Caco-2 (cell line): ENCODE measurements around the gene CLSTN1. TPM values are rescaled to one million over a fixed set of nuclear protein-coding genes. Genes with fewer than 3 reads are reported as not detected.

Source experiments
- BruUV-seq: library from RNA; stranded (reverse); fragments of 400-500 nt; replicated peaks from 2 replicates; lab custom pipeline; 2021; lab: Mats Ljungman, UMichigan
- CTCF ChIA-PET: fragments of 300-600 bp; sonication (Branson Sonifier 250); formaldehyde crosslinking; loops from one replicate; lab custom pipeline; 2022; ENCODE audit warnings: antibody characterized with exemption; lab: Charles Lee
- POLR2A ChIA-PET: fragments of 300-600 bp; sonication (Branson Sonifier 250); formaldehyde crosslinking; loops from one replicate; lab custom pipeline; 2022; ENCODE audit warnings: antibody characterized with exemption; lab: Charles Lee
- DNase-seq, 2 experiments: peaks; one replicate each; pipeline versions ENCODE4 v3.0.0 to v3.0.0-alpha.2; 2020 to 2022
- H3K27me3 ChIP-seq: replicated peaks from 2 replicates; pipeline ENCODE4 v1.6.0; 2011; ENCODE audit warnings: low read length; ENCODE audit not compliant: control insufficient read depth, insufficient read depth
- H3K36me3 ChIP-seq: 2 replicates; pipeline ENCODE4 v1.5.1; 2011; ENCODE audit warnings: low read length; ENCODE audit not compliant: control insufficient read depth, insufficient read depth
- H3K4me1 ChIP-seq: fragments of 250-450 bp; sonication (Bioruptor Pico); 2 replicates; pipeline ENCODE4 v1.5.1; 2020; ENCODE audit warnings: mild to moderate bottlenecking
- H3K4me3 ChIP-seq: 2 replicates; pipeline ENCODE4 v1.5.1; 2011; ENCODE audit warnings: low read depth, mild to moderate bottlenecking, control low read depth, low read length
- H3K9me3 ChIP-seq: fragments of 250-450 bp; sonication (Bioruptor Pico); 2 replicates; pipeline ENCODE4 v1.5.1; 2020; ENCODE audit warnings: mild to moderate bottlenecking, moderate library complexity
- H3K27ac Mint-ChIP-seq: one replicate; pipeline ENCODE4 v1.8.0; 2022; ENCODE audit warnings: mixed read lengths; ENCODE audit not compliant: unreplicated experiment
- H3K27me3 Mint-ChIP-seq: one replicate; pipeline ENCODE4 v1.8.0; 2022; ENCODE audit warnings: mixed read lengths; ENCODE audit not compliant: insufficient read depth, unreplicated experiment
- H3K36me3 Mint-ChIP-seq: one replicate; pipeline ENCODE4 v1.8.0; 2022; ENCODE audit warnings: mild to moderate bottlenecking, mixed read lengths; ENCODE audit not compliant: insufficient read depth, unreplicated experiment
- H3K4me1 Mint-ChIP-seq: one replicate; pipeline ENCODE4 v1.8.0; 2022; ENCODE audit warnings: low read depth, mixed read lengths; ENCODE audit not compliant: unreplicated experiment
- H3K4me3 Mint-ChIP-seq: one replicate; pipeline ENCODE4 v1.8.0; 2022; ENCODE audit warnings: mild to moderate bottlenecking, moderate library complexity, mixed read lengths; ENCODE audit not compliant: unreplicated experiment
- H3K9me3 Mint-ChIP-seq: one replicate; pipeline ENCODE4 v1.8.0; 2022; ENCODE audit warnings: mixed read lengths; ENCODE audit not compliant: unreplicated experiment
- CTCF ChIP-seq, 2 experiments: fragments of 200-600 bp in 1 of 2; IDR thresholded peaks; 1 replicate in 1 of 2; 2 replicates in 1 of 2; pipeline versions ENCODE4 v1.5.1 to v1.8.0; 2011 to 2022; ENCODE audit warnings: antibody characterized with exemption in 1 of 2, control low read depth in 1 of 2, inconsistent platforms in 1 of 2, low read depth in 1 of 2, low read length in 1 of 2, mild to moderate bottlenecking in 1 of 2, moderate library complexity in 1 of 2; ENCODE audit not compliant: insufficient read depth in 1 of 2, severe bottlenecking in 1 of 2, unreplicated experiment in 1 of 2
- intact Hi-C: fragments of 100-400 bp; cut with micrococcal nuclease; formaldehyde crosslinking; loops from one replicate; pipeline ENCODE4 v1.10.0; 2022; ENCODE audit not compliant: unreplicated experiment
- total RNA-seq: library from RNA; stranded (reverse); gene quantifications from 2 replicates; pipeline ENCODE4 v1.2.3, GENCODE V29; 2022

CLSTN1 gene
- total RNA-seq, 1 experiment from 2014 or later, result 102 TPM

- Histone ChIP-seq H3K4me1 (no peaks in the 10 kb centered on the region), H3K27me3 (no peaks in the 10 kb centered on the region), H3K9me3 (peaks cover 6% of the 10 kb centered on the region), H3K4me3 (no peak overlapping the region), H3K36me3 (no peaks in the 10 kb centered on the region)
- H3K36me3 Mint-ChIP-seq, result peaks cover 16% of the 10 kb centered on the region
- CTCF ChIA-PET, result no interaction called here
- TF ChIP-seq CTCF (IDR thresholded peaks at IDR 0.05; ENCODE audit: insufficient read depth in 1 of 2, low read depth in 1 of 2, low read length in 1 of 2, severe bottlenecking in 1 of 2, unreplicated experiment in 1 of 2), result no peak
- H3K4me3 Mint-ChIP-seq, result no peak overlapping the region
- no peaks in the 10 kb centered on the region for H3K4me1 Mint-ChIP-seq
- H3K27ac Mint-ChIP-seq, result no peak overlapping the region
- intact Hi-C loops, result loop anchor here (10.0 kb wide), 1 partner anchor 142 kb away; no protein-coding TSS in a partner anchor
- POLR2A ChIA-PET, result no interaction called here
- DNase-seq, result no peak
- no peaks in the 10 kb centered on the region for H3K9me3 Mint-ChIP-seq
- BruUV-seq, result no TSS peak
- no peaks in the 10 kb centered on the region for H3K27me3 Mint-ChIP-seq
These were observed 101.4 kb downstream of the CLSTN1 start for GRCh38 chr1:9722378-9722749.

- Mint-ChIP-seq H3K9me3 (no peaks in the 10 kb centered on the region), H3K27me3 (no peaks in the 10 kb centered on the region), H3K4me3 (no peak overlapping the region), H3K27ac (no peak overlapping the region), H3K4me1 (no peaks in the 10 kb centered on the region), H3K36me3 (peaks cover 16% of the 10 kb centered on the region)
- peak in 1 of 2 experiments; percentile 54 for DNase-seq
- TF ChIP-seq CTCF (IDR thresholded peaks at IDR 0.05; ENCODE audit: insufficient read depth in 1 of 2, low read depth in 1 of 2, low read length in 1 of 2, severe bottlenecking in 1 of 2, unreplicated experiment in 1 of 2), result peak; percentile 37 to 47
- no TSS peak for BruUV-seq
- H3K4me3 ChIP-seq, result no peak overlapping the region
- CTCF ChIA-PET, result interaction anchor here (0.6 kb wide), 1 partner anchor 264 kb away, joined by 6 read pairs; no protein-coding TSS in a partner anchor
- no peaks in the 10 kb centered on the region for H3K36me3 ChIP-seq
- intact Hi-C loops, result loop anchor here (10.0 kb wide), 1 partner anchor 143 kb away; no protein-coding TSS in a partner anchor
- no peaks in the 10 kb centered on the region for H3K4me1 ChIP-seq
- H3K27me3 ChIP-seq, result no peaks in the 10 kb centered on the region
- H3K9me3 ChIP-seq, result peaks cover 6% of the 10 kb centered on the region
- POLR2A ChIA-PET, result no interaction called here
These were observed 102.0 kb downstream of the CLSTN1 start for GRCh38 chr1:9721606-9722377.

GRCh38 chr1:9720785-9721605 is 102.8 kb downstream of the CLSTN1 start:
- no peak for DNase-seq
- H3K9me3 ChIP-seq, result peaks cover 6% of the 10 kb centered on the region
- Mint-ChIP-seq H3K4me1 (no peaks in the 10 kb centered on the region), H3K27me3 (no peaks in the 10 kb centered on the region), H3K27ac (no peak overlapping the region), H3K9me3 (no peaks in the 10 kb centered on the region), H3K36me3 (peaks cover 16% of the 10 kb centered on the region), H3K4me3 (no peak overlapping the region)
- ChIA-PET POLR2A (no interaction called here), CTCF (interaction anchor here (0.6 kb wide), 2 partner anchors 107 to 263 kb away, joined by 3 to 6 read pairs; no protein-coding TSS in a partner anchor)
- no peaks in the 10 kb centered on the region for H3K36me3 ChIP-seq
- H3K4me1 ChIP-seq, result no peaks in the 10 kb centered on the region
- no peaks in the 10 kb centered on the region for H3K27me3 ChIP-seq
- intact Hi-C loops, result loop anchor here (10.0 kb wide), 1 partner anchor 144 kb away; no protein-coding TSS in a partner anchor
- BruUV-seq, result no TSS peak
- H3K4me3 ChIP-seq, result no peak overlapping the region
- no peak for TF ChIP-seq CTCF (IDR thresholded peaks at IDR 0.05; ENCODE audit: insufficient read depth in 1 of 2, low read depth in 1 of 2, low read length in 1 of 2, severe bottlenecking in 1 of 2, unreplicated experiment in 1 of 2)
